K562 (cell line): ENCODE results near the gene FIS1. TPM values are rescaled to one million over a fixed set of nuclear protein-coding genes. Genes with fewer than 3 reads are reported as not detected.

Experiments
- BHLHE40 ChIP-seq: IDR thresholded peaks from 2 replicates; pipeline ENCODE4 v1.6.1; 2011; ENCODE audit warnings: low read length, improper control_type of control experiment
- MBD2 ChIP-seq: sonication (generic); IDR thresholded peaks from 2 replicates; pipeline ENCODE4 v1.6.1; 2016; ENCODE audit warnings: low read depth, borderline replicate concordance
- MIER1 ChIP-seq: fragments of 450-650 bp; IDR thresholded peaks from 2 replicates; pipeline ENCODE4 v1.6.1; 2016; ENCODE audit warnings: antibody characterized with exemption, mild to moderate bottlenecking, low read depth
- NCOA1 ChIP-seq: fragments of 450-650 bp; IDR thresholded peaks from 2 replicates; pipeline ENCODE4 v1.6.1; 2016; ENCODE audit warnings: low read depth
- NFATC3 ChIP-seq: fragments of 450-650 bp; IDR thresholded peaks from 2 replicates; pipeline ENCODE4 v1.6.1; 2017; ENCODE audit warnings: mild to moderate bottlenecking
- PHB2 ChIP-seq: fragments of 450-650 bp; IDR thresholded peaks from 2 replicates; pipeline ENCODE4 v1.6.1; 2017; ENCODE audit warnings: low read depth
- SMARCE1 ChIP-seq: fragments of 450-650 bp; IDR thresholded peaks from 2 replicates; pipeline ENCODE4 v1.7.1; 2016; ENCODE audit warnings: mild to moderate bottlenecking
- TBL1XR1 ChIP-seq, 2 experiments: IDR thresholded peaks; 2 replicates each; pipeline ENCODE4 v1.6.1; 2012; ENCODE audit warnings: improper control_type of control experiment in 2 of 2, low read length in 2 of 2, mild to moderate bottlenecking in 1 of 2
- TRIM24 ChIP-seq, 2 experiments: fragments of 450-650 bp; IDR thresholded peaks; 2 replicates each; pipeline ENCODE4 v1.6.1; 2016
- ZNF133 ChIP-seq: fragments of 250-450 bp; sonication (Bioruptor Pico); IDR thresholded peaks from 2 replicates; pipeline ENCODE4 v1.4.0; 2020; ENCODE audit warnings: mild to moderate bottlenecking
- ZNF197 ChIP-seq: fragments of 200-800 bp; sonication (Bioruptor generic); IDR thresholded peaks from 2 replicates; pipeline ENCODE4 v1.6.1; 2016; ENCODE audit warnings: low read depth, missing genetic modification characterization, missing compliant biosample characterization
- ZNF274 ChIP-seq: IDR thresholded peaks from 2 replicates; pipeline ENCODE4 v1.6.1; 2011; ENCODE audit warnings: low read depth, mild to moderate bottlenecking, low read length, moderate library complexity, borderline replicate concordance
- ZNF766 ChIP-seq: fragments of 200-800 bp; sonication (Bioruptor generic); conservative IDR thresholded peaks from 2 replicates; pipeline ENCODE4 v1.6.1; 2016; ENCODE audit warnings: missing genetic modification characterization, missing compliant biosample characterization
- polyA plus RNA-seq, 8 experiments: library from polyadenylated mRNA; depleted of rRNA in 4 of 8; stranded (reverse) in 5 of 8; unstranded in 3 of 8; fragments of >200 nt; fragmentation: Nextera tagmentation in 2 of 8; fragmentation: Illumina TruSeq in 1 of 8; extraction: Ambion mirVana in 2 of 8; extraction: Trizol in 1 of 8; gene quantifications; 2 replicates each; pipeline versions ENCODE4 v1.2.1 to v1.2.3, GENCODE V29; 2011 to 2014; ENCODE audit warnings: inconsistent platforms in 1 of 8, missing spikeins in 1 of 8
- total RNA-seq, 7 experiments: library from RNA; depleted of rRNA in 6 of 7; stranded (reverse); fragments of >200 nt in 6 of 7; fragmentation: Illumina TruSeq in 2 of 7; extraction: Trizol in 2 of 7; gene quantifications; 2 replicates each; pipeline versions ENCODE4 v1.2.1 to v1.2.3, GENCODE V29; 2011 to 2021; ENCODE audit warnings: low replicate concordance in 1 of 7
- TF ChIP-seq, protein P1 (sequence below): fragments of 250-450 bp; sonication (Bioruptor Pico); IDR thresholded peaks from 2 replicates; pipeline ENCODE4 v1.9.0; 2021; ENCODE audit warnings: mild to moderate bottlenecking, inconsistent platforms
- TF ChIP-seq, protein P2 (sequence below): sonication (generic); formaldehyde crosslinking; IDR thresholded peaks from 2 replicates; pipeline ENCODE4 v1.4.0; 2020; ENCODE audit warnings: mild to moderate bottlenecking, missing genetic modification reagents
- TF ChIP-seq, protein P3 (sequence below): sonication (generic); formaldehyde crosslinking; IDR thresholded peaks from 2 replicates; pipeline ENCODE4 v1.8.0; 2022; ENCODE audit warnings: mild to moderate bottlenecking, missing genetic modification reagents
- TF ChIP-seq, protein P4 (sequence below), 2 experiments: fragments of 250-450 bp in 1 of 2; fragments of 450-650 bp in 1 of 2; sonication (Bioruptor Pico) in 1 of 2; IDR thresholded peaks; 2 replicates each; pipeline versions ENCODE4 v1.6.1 to v1.8.0; 2016 to 2021; ENCODE audit warnings: mild to moderate bottlenecking in 2 of 2, moderate library complexity in 2 of 2, missing compliant biosample characterization in 1 of 2, missing genetic modification characterization in 1 of 2

Gene FIS1
- total and polyA plus RNA-seq, 9 of the 15 experiments (the other 6 are each of a cell fraction or from before 2014, with no cell fraction given), result 86.0 to 257 (median 144) TPM

DNA sequence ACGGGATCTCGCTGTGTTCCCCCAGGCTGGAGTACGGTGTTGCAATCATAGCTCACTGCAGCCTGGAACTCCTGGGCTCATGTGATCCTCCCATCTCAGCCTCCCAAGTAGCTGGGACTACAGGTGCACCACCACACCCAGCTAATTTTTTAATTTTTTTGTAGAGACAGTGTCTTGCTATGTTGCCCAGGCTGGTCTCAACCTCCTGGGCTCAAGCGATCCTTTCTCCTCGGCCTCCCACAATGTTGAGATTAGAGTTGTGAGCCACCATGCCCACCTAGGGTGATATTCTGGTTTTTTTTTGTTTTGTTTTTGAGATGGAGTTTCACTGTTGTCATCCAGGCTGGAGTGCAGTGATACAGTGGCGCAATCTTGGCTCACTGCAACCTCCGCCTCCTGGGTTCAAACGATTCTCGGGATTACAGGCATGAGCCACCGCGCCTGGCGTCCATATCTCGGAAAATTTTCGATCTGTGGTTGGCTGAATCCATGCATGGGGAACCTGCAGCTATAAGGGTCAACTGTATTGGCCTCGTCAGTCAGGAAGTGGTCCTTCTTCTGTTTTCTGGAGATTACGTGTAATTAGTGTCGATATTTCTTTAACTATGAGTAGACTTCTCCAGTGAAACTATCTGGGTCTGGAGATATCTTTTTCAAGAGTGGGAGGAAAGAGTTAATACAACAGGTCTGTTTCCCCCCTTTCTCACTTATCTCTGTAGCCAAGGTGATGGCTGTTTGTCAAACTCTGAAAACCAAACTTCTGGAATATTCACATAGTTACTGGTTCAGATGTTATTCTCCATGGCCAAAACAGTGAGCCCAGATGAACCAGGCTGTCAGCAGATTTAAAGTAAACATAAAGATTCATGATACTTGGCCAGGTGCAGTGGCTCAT is 21.0 kb upstream of the FIS1 start (continued):
- TF ChIP-seq, protein P1, sequence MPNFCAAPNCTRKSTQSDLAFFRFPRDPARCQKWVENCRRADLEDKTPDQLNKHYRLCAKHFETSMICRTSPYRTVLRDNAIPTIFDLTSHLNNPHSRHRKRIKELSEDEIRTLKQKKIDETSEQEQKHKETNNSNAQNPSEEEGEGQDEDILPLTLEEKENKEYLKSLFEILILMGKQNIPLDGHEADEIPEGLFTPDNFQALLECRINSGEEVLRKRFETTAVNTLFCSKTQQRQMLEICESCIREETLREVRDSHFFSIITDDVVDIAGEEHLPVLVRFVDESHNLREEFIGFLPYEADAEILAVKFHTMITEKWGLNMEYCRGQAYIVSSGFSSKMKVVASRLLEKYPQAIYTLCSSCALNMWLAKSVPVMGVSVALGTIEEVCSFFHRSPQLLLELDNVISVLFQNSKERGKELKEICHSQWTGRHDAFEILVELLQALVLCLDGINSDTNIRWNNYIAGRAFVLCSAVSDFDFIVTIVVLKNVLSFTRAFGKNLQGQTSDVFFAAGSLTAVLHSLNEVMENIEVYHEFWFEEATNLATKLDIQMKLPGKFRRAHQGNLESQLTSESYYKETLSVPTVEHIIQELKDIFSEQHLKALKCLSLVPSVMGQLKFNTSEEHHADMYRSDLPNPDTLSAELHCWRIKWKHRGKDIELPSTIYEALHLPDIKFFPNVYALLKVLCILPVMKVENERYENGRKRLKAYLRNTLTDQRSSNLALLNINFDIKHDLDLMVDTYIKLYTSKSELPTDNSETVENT (CRISPR knock-in tag), result no peak
- TF ChIP-seq ZNF133 (no peak), TRIM24 (IDR thresholded peaks at IDR 0.05) (peak; percentile 78 to 83), ZNF197 (CRISPR knock-in tag) (no peak), TBL1XR1 (IDR thresholded peaks at IDR 0.05; ENCODE audit: low read length in 2 of 2) (peak; percentile 17 to 70; a peak in 3 of 4 replicates), PHB2 (0 out of 2 replicates have a peak, but pooled peaks have one; percentile 49), ZNF766 (CRISPR knock-in tag) (0 out of 2 replicates have a peak, but pooled peaks have one; percentile 42), MBD2 (0 out of 2 replicates have a peak, but pooled peaks have one; percentile 22), NFATC3 (peak; percentile 95), MIER1 (0 out of 2 replicates have a peak, but pooled peaks have one; percentile 32), ZNF274 (no peak), BHLHE40 (peak; percentile 61; the same call in 1 of the 2 replicates), SMARCE1 (peak; percentile 45; the same call in 1 of the 2 replicates), NCOA1 (peak; percentile 50; the same call in 1 of the 2 replicates)
- TF ChIP-seq, protein P2, sequence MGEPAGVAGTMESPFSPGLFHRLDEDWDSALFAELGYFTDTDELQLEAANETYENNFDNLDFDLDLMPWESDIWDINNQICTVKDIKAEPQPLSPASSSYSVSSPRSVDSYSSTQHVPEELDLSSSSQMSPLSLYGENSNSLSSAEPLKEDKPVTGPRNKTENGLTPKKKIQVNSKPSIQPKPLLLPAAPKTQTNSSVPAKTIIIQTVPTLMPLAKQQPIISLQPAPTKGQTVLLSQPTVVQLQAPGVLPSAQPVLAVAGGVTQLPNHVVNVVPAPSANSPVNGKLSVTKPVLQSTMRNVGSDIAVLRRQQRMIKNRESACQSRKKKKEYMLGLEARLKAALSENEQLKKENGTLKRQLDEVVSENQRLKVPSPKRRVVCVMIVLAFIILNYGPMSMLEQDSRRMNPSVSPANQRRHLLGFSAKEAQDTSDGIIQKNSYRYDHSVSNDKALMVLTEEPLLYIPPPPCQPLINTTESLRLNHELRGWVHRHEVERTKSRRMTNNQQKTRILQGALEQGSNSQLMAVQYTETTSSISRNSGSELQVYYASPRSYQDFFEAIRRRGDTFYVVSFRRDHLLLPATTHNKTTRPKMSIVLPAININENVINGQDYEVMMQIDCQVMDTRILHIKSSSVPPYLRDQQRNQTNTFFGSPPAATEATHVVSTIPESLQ (CRISPR knock-in tag), result 0 out of 2 replicates have a peak, but pooled peaks have one; percentile 28
- TF ChIP-seq, protein P3, sequence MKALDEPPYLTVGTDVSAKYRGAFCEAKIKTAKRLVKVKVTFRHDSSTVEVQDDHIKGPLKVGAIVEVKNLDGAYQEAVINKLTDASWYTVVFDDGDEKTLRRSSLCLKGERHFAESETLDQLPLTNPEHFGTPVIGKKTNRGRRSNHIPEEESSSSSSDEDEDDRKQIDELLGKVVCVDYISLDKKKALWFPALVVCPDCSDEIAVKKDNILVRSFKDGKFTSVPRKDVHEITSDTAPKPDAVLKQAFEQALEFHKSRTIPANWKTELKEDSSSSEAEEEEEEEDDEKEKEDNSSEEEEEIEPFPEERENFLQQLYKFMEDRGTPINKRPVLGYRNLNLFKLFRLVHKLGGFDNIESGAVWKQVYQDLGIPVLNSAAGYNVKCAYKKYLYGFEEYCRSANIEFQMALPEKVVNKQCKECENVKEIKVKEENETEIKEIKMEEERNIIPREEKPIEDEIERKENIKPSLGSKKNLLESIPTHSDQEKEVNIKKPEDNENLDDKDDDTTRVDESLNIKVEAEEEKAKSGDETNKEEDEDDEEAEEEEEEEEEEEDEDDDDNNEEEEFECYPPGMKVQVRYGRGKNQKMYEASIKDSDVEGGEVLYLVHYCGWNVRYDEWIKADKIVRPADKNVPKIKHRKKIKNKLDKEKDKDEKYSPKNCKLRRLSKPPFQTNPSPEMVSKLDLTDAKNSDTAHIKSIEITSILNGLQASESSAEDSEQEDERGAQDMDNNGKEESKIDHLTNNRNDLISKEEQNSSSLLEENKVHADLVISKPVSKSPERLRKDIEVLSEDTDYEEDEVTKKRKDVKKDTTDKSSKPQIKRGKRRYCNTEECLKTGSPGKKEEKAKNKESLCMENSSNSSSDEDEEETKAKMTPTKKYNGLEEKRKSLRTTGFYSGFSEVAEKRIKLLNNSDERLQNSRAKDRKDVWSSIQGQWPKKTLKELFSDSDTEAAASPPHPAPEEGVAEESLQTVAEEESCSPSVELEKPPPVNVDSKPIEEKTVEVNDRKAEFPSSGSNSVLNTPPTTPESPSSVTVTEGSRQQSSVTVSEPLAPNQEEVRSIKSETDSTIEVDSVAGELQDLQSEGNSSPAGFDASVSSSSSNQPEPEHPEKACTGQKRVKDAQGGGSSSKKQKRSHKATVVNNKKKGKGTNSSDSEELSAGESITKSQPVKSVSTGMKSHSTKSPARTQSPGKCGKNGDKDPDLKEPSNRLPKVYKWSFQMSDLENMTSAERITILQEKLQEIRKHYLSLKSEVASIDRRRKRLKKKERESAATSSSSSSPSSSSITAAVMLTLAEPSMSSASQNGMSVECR, result peak; percentile 60; the same call in 1 of the 2 replicates
- TF ChIP-seq, protein P4, sequence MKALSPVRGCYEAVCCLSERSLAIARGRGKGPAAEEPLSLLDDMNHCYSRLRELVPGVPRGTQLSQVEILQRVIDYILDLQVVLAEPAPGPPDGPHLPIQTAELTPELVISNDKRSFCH (CRISPR knock-in tag; IDR thresholded peaks at IDR 0.05), result no peak
- TF ChIP-seq, protein P4 (tag; IDR thresholded peaks at IDR 0.05), result peak; percentile 80
